Stomach (tissue), 4 donors: ENCODE measurements around the gene TMEM198.

ENCODE experiments used
- CTCF ChIP-seq, 7 experiments: fragments of 450-650 bp in 4 of 7; fragments of 200-600 bp in 3 of 7; sonication (generic) in 3 of 7; IDR thresholded peaks; one replicate each; pipeline ENCODE4 v1.5.1; 2016 to 2019; ENCODE audit warnings: antibody characterized with exemption in 7 of 7, control low read depth in 2 of 7, mild to moderate bottlenecking in 1 of 7
- POLR2A ChIP-seq, 4 donors: fragments of 450-650 bp; IDR thresholded peaks; one replicate each; pipeline ENCODE4 v1.6.1; 2016; ENCODE audit warnings: antibody characterized with exemption in 4 of 4, control low read depth in 2 of 4, mild to moderate bottlenecking in 1 of 4, moderate library complexity in 1 of 4
- POLR2AphosphoS5 ChIP-seq, 3 donors: sonication (generic); formaldehyde crosslinking; IDR thresholded peaks; one replicate each; pipeline ENCODE4 v1.6.1; 2016; ENCODE audit warnings: antibody characterized with exemption in 3 of 3

DNA sequence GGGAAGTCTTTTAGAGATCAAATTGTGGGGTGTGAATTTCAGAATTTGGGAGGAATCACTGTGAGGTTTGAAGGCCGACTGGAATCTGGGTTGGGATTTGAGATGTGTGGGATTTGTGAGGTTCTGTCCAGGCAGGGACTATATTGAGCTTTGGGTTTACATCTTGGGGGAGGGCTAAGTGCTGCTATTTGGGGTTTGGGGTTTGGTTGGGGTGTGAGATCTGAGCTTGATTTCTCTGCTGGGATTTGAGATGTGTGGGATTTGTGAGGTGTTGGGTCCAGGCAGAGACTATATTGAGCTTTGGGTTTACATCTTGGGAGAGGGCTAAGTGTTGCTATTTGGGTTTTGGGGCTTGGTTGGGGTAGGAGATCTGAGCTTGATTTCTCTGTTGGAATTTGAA, 44.3 kb upstream of the TMEM198 start:
- TF ChIP-seq POLR2A (IDR thresholded peaks at IDR 0.05) = no peak
- TF ChIP-seq CTCF (IDR thresholded peaks at IDR 0.05) = no peak
- TF ChIP-seq POLR2AphosphoS5 (IDR thresholded peaks at IDR 0.05) = no peak
